HFFc6 (cell line): ENCODE measurements around the gene LRRC42. TPM values are rescaled to one million over a fixed set of nuclear protein-coding genes. Genes with fewer than 3 reads are reported as not detected.

ENCODE experiments used
- DNase-seq: peaks from one replicate; pipeline ENCODE4 v3.0.0-alpha.2; 2018
- H3K27ac Mint-ChIP-seq: 2 replicates; pipeline ENCODE4 v1.8.0; 2020; ENCODE audit warnings: mild to moderate bottlenecking, mixed read lengths
- H3K27me3 Mint-ChIP-seq: 2 replicates; pipeline ENCODE4 v1.8.0; 2021; ENCODE audit warnings: mild to moderate bottlenecking, moderate library complexity, mixed read lengths; ENCODE audit not compliant: insufficient read depth
- H3K36me3 Mint-ChIP-seq: 2 replicates; pipeline ENCODE4 v1.8.0; 2021; ENCODE audit warnings: low read depth, mixed read lengths
- H3K4me1 Mint-ChIP-seq: 2 replicates; pipeline ENCODE4 v1.8.0; 2020; ENCODE audit warnings: low read depth, mixed read lengths
- H3K4me3 Mint-ChIP-seq: 2 replicates; pipeline ENCODE4 v1.8.0; 2020; ENCODE audit warnings: mild to moderate bottlenecking, moderate library complexity, mixed read lengths
- H3K9me3 Mint-ChIP-seq: 2 replicates; pipeline ENCODE4 v1.8.0; 2020; ENCODE audit warnings: mild to moderate bottlenecking, mixed read lengths
- total RNA-seq, 6 experiments: library from RNA; stranded (reverse); fragmentation: NEBNext Ultra II Directional; extraction: Animal tissue kit (Norgen Biotek cat#: 25700); gene quantifications; 2 replicates in 1 of 6; 3 replicates in 5 of 6; pipeline ENCODE4 v1.2.3, GENCODE V29; 2021
- TF ChIP-seq, protein P1 (sequence below): fragments of 200-600 bp; sonication (generic); IDR thresholded peaks from 2 replicates; pipeline ENCODE4 v1.5.0; 2021; ENCODE audit warnings: antibody characterized with exemption, mild to moderate bottlenecking

LRRC42 gene
- total RNA-seq, 6 experiments from 2014 or later, result 36.3 to 44.2 (median 42.2) TPM

DNA sequence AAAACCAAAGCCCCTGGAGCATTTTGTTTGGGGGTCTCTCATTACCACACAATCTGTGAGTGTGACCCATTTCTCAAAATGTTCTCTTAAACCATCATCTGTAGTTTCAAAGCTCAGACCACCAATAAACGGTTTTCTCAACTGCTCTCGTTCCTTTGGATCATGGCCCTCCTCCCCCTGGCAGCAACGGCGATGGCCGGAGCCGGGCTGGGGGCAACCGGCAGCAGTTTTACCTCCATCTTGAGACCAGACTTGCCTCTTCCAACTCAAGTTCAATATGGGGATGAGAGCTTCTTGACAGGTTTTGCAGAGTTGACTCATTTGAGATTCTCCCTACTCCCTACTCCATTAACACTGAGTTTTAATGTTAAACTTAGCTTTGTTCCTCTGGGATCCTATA is 29.7 kb downstream of the LRRC42 start:
- Mint-ChIP-seq H3K9me3 (no peaks in the 10 kb centered on the region), H3K36me3 (peaks cover 22% of the 10 kb centered on the region), H3K27me3 (no peaks in the 10 kb centered on the region), H3K4me1 (peaks cover 10% of the 10 kb centered on the region), H3K4me3 (no peak overlapping the region), H3K27ac (no peak overlapping the region)
- TF ChIP-seq, protein P1, sequence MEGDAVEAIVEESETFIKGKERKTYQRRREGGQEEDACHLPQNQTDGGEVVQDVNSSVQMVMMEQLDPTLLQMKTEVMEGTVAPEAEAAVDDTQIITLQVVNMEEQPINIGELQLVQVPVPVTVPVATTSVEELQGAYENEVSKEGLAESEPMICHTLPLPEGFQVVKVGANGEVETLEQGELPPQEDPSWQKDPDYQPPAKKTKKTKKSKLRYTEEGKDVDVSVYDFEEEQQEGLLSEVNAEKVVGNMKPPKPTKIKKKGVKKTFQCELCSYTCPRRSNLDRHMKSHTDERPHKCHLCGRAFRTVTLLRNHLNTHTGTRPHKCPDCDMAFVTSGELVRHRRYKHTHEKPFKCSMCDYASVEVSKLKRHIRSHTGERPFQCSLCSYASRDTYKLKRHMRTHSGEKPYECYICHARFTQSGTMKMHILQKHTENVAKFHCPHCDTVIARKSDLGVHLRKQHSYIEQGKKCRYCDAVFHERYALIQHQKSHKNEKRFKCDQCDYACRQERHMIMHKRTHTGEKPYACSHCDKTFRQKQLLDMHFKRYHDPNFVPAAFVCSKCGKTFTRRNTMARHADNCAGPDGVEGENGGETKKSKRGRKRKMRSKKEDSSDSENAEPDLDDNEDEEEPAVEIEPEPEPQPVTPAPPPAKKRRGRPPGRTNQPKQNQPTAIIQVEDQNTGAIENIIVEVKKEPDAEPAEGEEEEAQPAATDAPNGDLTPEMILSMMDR, result no peak
- DNase-seq, result no peak

DNA sequence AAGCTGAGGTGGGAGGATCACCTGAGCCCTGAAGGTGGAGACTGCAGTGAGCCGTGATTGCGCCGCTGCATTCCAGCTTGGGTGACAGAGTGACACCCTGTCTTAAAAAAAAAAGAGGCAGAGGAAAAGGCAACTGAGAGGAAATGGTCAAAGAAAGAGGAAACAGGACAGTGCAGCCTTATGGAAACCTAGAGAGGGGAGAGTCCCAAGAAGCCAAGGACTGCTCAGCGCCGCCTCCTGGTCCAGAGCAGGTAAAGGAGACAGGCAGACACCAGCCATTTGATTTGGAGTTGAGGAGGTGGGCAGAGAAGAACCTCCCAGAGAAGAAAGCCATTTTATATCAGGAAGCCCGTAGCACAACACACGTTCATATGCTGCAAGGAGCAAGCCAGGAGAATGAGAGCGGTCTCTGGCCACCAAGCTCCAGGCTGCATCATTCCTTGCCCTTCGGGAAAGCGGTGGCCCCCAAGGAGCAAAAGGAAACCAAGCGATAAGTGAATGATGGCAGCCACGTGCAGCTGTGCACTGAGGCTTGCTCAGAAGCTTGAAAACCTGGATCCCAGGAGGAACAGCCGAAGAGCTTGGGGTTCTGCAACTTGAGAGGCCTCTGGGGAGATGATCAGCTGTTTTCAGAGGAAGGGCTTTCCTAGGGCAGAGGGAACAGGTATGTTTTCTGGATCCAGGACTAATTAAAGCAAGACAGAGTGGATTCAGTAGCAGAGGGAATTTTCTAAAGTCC is 33.7 kb downstream of the LRRC42 start:
- Mint-ChIP-seq H3K9me3 (no peaks in the 10 kb centered on the region), H3K4me1 (peaks cover 12% of the 10 kb centered on the region), H3K27ac (no peak overlapping the region), H3K4me3 (no peak overlapping the region), H3K27me3 (no peaks in the 10 kb centered on the region; the same call in 1 of the 2 replicates), H3K36me3 (peaks cover 8% of the 10 kb centered on the region)
- TF ChIP-seq, protein P1, result no peak
- no peak for DNase-seq

DNA sequence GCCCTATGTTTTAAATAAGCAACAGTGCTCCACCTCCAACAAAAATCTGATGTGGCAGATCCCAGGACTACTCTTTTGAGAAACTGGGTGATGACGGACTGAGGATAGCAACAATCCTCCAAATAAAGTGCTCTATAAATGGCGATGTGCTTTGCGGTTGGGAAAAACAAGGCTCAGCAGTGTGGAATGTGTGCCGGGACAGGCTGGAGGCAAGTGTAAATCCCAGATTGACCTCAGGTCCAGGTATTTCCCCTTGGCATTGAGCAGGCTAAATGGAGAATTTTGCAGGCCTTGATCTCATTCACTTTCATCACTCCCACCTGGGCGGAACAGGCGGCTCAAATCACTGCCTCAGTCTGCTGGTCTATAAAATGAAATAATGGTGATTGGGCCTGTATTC is 35.1 kb downstream of the LRRC42 start:
- no peak for DNase-seq
- no peak overlapping the region for H3K4me3 Mint-ChIP-seq
- no peaks in the 10 kb centered on the region for H3K9me3 Mint-ChIP-seq
- no peaks in the 10 kb centered on the region for H3K36me3 Mint-ChIP-seq
- peaks cover 12% of the 10 kb centered on the region for H3K4me1 Mint-ChIP-seq
- TF ChIP-seq, protein P1, result no peak
- no peaks in the 10 kb centered on the region; the same call in 1 of the 2 replicates for H3K27me3 Mint-ChIP-seq
- no peak overlapping the region for H3K27ac Mint-ChIP-seq

DNA sequence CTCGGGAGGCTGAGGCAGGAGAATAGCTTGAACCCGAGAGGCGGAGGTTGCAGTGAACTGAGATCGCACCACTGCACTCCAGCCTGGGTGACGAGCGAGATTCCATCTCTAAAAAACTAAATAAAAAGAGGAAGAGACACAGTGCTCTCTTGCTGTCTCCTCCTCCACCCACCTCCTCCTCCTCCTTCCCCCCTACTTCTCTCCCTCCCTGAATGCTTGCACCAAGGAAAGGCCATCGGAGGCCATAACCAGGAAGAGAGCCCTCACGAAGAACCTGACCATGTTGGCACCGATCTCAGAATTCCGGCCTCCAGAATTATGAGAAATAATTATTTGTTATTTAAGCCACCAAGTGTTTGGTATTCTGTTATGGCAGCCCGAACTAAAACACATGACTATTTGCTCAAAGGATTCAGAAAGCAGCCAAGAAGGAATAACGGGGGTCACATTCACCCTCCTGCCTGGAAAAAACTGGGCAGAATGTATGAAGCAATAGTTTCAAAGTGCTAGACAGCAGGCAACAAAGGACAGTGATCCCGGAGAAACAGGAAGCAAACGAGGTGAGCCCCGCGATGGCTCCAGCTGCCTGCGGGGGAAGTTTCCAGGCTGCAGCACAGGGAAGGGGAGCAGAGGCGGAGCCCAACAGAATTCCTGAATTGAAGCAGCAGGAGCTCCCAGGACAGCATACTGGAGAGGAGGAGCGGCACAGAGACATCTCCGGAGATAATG is 36.0 kb downstream of the LRRC42 start:
- peak overlapping the region; percentile 65 for H3K27ac Mint-ChIP-seq
- no peaks in the 10 kb centered on the region for H3K36me3 Mint-ChIP-seq
- peaks cover 12% of the 10 kb centered on the region for H3K4me1 Mint-ChIP-seq
- TF ChIP-seq, protein P1, result no peak
- DNase-seq, result peak; percentile 48
- H3K27me3 Mint-ChIP-seq, result no peaks in the 10 kb centered on the region; the same call in none of the 2 replicates
- peak overlapping the region; percentile 80 for H3K4me3 Mint-ChIP-seq
- H3K9me3 Mint-ChIP-seq, result no peaks in the 10 kb centered on the region

DNA sequence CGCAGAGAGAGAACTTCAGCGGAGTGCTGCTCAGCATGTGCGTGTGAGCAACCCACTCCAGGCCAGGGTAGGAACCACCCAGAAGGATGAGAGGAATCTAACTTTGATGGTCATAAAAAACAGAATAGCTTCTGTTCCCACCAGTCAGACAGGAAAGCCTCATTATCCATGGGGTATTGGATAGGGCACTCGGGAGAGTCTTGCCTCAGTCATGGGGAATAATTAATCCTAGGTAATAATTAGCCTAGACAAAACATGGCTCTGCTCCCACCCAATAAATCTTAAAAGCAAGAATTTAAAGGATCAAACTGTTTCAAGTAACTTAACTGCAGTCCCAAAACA is 36.6 kb downstream of the LRRC42 start:
- H3K4me1 Mint-ChIP-seq, result peaks cover 12% of the 10 kb centered on the region
- DNase-seq, result no peak
- H3K36me3 Mint-ChIP-seq, result no peaks in the 10 kb centered on the region
- TF ChIP-seq, protein P1, result no peak
- no peaks in the 10 kb centered on the region for H3K9me3 Mint-ChIP-seq
- no peaks in the 10 kb centered on the region; the same call in none of the 2 replicates for H3K27me3 Mint-ChIP-seq
- H3K4me3 Mint-ChIP-seq, result peak overlapping the region; percentile 80
- peak overlapping the region; percentile 65 for H3K27ac Mint-ChIP-seq
